HepG2 (cell line): Measurements from ENCODE around the gene CFAP97D1. TPM values are rescaled to one million over a fixed set of nuclear protein-coding genes. Genes with fewer than 3 reads are reported as not detected.

Experiments used
- CBX5 ChIP-seq: sonication (generic); formaldehyde crosslinking; IDR thresholded peaks from 2 replicates; pipeline ENCODE4 v1.4.0; 2020; ENCODE audit warnings: missing genetic modification reagents, borderline replicate concordance
- FLYWCH1 ChIP-seq: sonication (generic); formaldehyde crosslinking; IDR thresholded peaks from 2 replicates; pipeline ENCODE4 v1.8.1; 2023; ENCODE audit warnings: mild to moderate bottlenecking, missing genetic modification reagents
- HDAC1 ChIP-seq: sonication (generic); formaldehyde crosslinking; IDR thresholded peaks from 2 replicates; pipeline ENCODE4 v1.5.1; 2020; ENCODE audit warnings: mild to moderate bottlenecking, missing genetic modification reagents
- HNRNPK ChIP-seq: fragments of 200-400 bp; formaldehyde crosslinking; IDR thresholded peaks from 2 replicates; pipeline ENCODE4 v1.6.1; 2018; ENCODE audit warnings: low read length, low read depth, moderate library complexity, mild to moderate bottlenecking; ENCODE audit not compliant: poor library complexity, severe bottlenecking
- IKZF1 ChIP-seq: fragments of 450-650 bp; IDR thresholded peaks from 2 replicates; pipeline ENCODE4 v1.7.1; 2016
- NFE2 ChIP-seq: sonication (generic); formaldehyde crosslinking; IDR thresholded peaks from 2 replicates; pipeline ENCODE4 v1.4.0; 2020; ENCODE audit warnings: missing genetic modification reagents
- NFYC ChIP-seq: IDR thresholded peaks from 2 replicates; pipeline ENCODE4 v1.6.1; 2016; ENCODE audit warnings: missing genetic modification reagents, missing compliant biosample characterization
- RCOR2 ChIP-seq: IDR thresholded peaks from 2 replicates; pipeline ENCODE4 v1.6.1; 2016; ENCODE audit warnings: missing biosample characterization, missing genetic modification reagents
- REL ChIP-seq: sonication (generic); formaldehyde crosslinking; conservative IDR thresholded peaks from 2 replicates; pipeline ENCODE4 v1.8.0; 2022; ENCODE audit warnings: mild to moderate bottlenecking, missing genetic modification reagents, moderate library complexity
- SP1 ChIP-seq, 2 experiments: fragments of 450-650 bp in 1 of 2; sonication (generic) in 1 of 2; formaldehyde crosslinking in 1 of 2; IDR thresholded peaks; 2 replicates each; pipeline versions ENCODE4 v1.4.0 to v1.6.1; 2016 to 2020; ENCODE audit warnings: missing genetic modification reagents in 1 of 2
- SRSF1 ChIP-seq: fragments of 200-400 bp; formaldehyde crosslinking; optimal IDR thresholded peaks from 2 replicates; pipeline ENCODE3; 2017; ENCODE audit warnings: mild to moderate bottlenecking, low read depth, low read length, moderate library complexity
- THAP7 ChIP-seq: sonication (generic); formaldehyde crosslinking; IDR thresholded peaks from 2 replicates; pipeline ENCODE4 v1.8.1; 2023; ENCODE audit warnings: mild to moderate bottlenecking, missing genetic modification reagents
- YY1 ChIP-seq: IDR thresholded peaks from 2 replicates; pipeline ENCODE4 v1.6.1; 2011; ENCODE audit warnings: low read length, low read depth, moderate library complexity, mild to moderate bottlenecking; ENCODE audit not compliant: insufficient read depth, insufficient replicate concordance
- ZKSCAN5 ChIP-seq: sonication (generic); formaldehyde crosslinking; IDR thresholded peaks from 2 replicates; pipeline ENCODE4 v1.5.1; 2020; ENCODE audit warnings: mild to moderate bottlenecking, missing genetic modification reagents
- ZNF142 ChIP-seq: sonication (generic); formaldehyde crosslinking; IDR thresholded peaks from 2 replicates; pipeline ENCODE4 v1.4.0; 2020; ENCODE audit warnings: missing genetic modification reagents
- ZNF160 ChIP-seq: sonication (generic); formaldehyde crosslinking; IDR thresholded peaks from 2 replicates; pipeline ENCODE4 v1.8.0; 2022; ENCODE audit warnings: mild to moderate bottlenecking, inconsistent platforms, missing genetic modification reagents
- ZNF530 ChIP-seq: sonication (generic); formaldehyde crosslinking; IDR thresholded peaks from 2 replicates; pipeline ENCODE4 v1.5.0; 2020; ENCODE audit warnings: low read depth, mild to moderate bottlenecking, missing genetic modification reagents
- ZNF562 ChIP-seq: sonication (generic); formaldehyde crosslinking; IDR thresholded peaks from 2 replicates; pipeline ENCODE4 v1.8.0; 2022; ENCODE audit warnings: missing genetic modification reagents, borderline replicate concordance
- ZNF766 ChIP-seq: sonication (generic); formaldehyde crosslinking; IDR thresholded peaks from 2 replicates; pipeline ENCODE4 v1.5.0; 2020; ENCODE audit warnings: missing genetic modification reagents, borderline replicate concordance
- ZUFSP ChIP-seq: sonication (generic); formaldehyde crosslinking; IDR thresholded peaks from 2 replicates; pipeline ENCODE4 v1.9.0; 2021; ENCODE audit warnings: missing genetic modification reagents, mild to moderate bottlenecking, borderline replicate concordance
- polyA plus RNA-seq, 8 experiments: library from polyadenylated mRNA; depleted of rRNA in 3 of 8; stranded (reverse) in 7 of 8; unstranded in 1 of 8; fragments of >200 nt; fragmentation: Illumina TruSeq in 4 of 8; extraction: Trizol in 4 of 8; gene quantifications; 2 replicates each; pipeline versions ENCODE4 v1.2.1 to v1.2.3, GENCODE V29; 2011 to 2016; ENCODE audit warnings: low read depth in 4 of 8, missing spikeins in 1 of 8, mixed read lengths in 1 of 8; ENCODE audit not compliant: insufficient read depth in 1 of 8
- total RNA-seq, 5 experiments: library from RNA; depleted of rRNA; stranded (reverse); fragments of >200 nt; fragmentation: Illumina TruSeq; extraction: Trizol; gene quantifications; 2 replicates each; pipeline ENCODE4 v1.2.3, GENCODE V29; 2016; ENCODE audit warnings: low read depth in 1 of 5
- TF ChIP-seq, protein P1 (sequence below): IDR thresholded peaks from 2 replicates; pipeline ENCODE4 v1.6.1; 2016; ENCODE audit warnings: mild to moderate bottlenecking

CFAP97D1 gene
- total and polyA plus RNA-seq, 2 of the 13 experiments (the other 11 are each of a cell fraction or from before 2014, with no cell fraction given), result 0.02 TPM; not detected in 1

DNA sequence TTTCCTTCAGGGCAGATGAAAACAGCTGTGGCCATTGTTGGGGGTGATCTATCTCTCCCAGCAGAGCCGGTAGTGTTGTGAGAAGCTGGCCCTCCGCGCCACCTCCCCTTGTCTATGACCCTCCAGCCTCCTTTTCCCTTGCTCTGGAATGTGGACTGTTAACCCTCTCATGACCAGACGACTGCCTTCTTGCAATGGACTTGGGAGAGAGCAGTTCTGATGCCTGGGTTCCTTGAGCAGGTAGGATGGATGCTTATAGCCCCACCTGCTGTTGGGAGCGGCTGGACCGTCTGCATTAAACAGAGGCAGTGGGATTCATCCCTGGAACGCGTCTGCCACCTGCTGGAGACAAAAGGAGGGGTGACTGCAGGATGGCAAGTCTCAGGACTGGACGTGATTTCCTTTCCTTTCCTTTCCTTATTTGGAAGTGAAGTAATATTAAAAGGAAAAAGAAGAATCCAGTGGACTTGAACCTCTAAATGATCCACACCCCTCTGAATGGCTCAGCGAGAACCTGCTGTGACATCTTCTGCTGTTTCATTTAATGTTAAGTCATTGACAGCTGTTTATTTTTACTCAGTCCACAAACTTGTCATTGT is 19.9 kb upstream of the CFAP97D1 start (continued):
- TF ChIP-seq ZNF142 (no peak), ZNF160 (no peak), SRSF1 (no peak), ZUFSP (CRISPR knock-in tag) (no peak), IKZF1 (no peak), SP1 (IDR thresholded peaks at IDR 0.05) (no peak), SP1 (CRISPR knock-in tag; IDR thresholded peaks at IDR 0.05) (no peak), HNRNPK (no peak), ZKSCAN5 (no peak), ZNF562 (CRISPR knock-in tag) (no peak), NFE2 (no peak), CBX5 (CRISPR knock-in tag) (peak; percentile 67; the same call in 1 of the 2 replicates), RCOR2 (CRISPR knock-in tag) (no peak; the same call in 1 of the 2 replicates), FLYWCH1 (CRISPR knock-in tag) (no peak; the same call in 1 of the 2 replicates), HDAC1 (CRISPR knock-in tag) (no peak), REL (CRISPR knock-in tag) (no peak), THAP7 (0 out of 2 replicates have a peak, but pooled peaks have one; percentile 50), NFYC (CRISPR knock-in tag) (no peak), ZNF766 (no peak), ZNF530 (CRISPR knock-in tag) (no peak), YY1 (peak; percentile 75)
- TF ChIP-seq, protein P1, sequence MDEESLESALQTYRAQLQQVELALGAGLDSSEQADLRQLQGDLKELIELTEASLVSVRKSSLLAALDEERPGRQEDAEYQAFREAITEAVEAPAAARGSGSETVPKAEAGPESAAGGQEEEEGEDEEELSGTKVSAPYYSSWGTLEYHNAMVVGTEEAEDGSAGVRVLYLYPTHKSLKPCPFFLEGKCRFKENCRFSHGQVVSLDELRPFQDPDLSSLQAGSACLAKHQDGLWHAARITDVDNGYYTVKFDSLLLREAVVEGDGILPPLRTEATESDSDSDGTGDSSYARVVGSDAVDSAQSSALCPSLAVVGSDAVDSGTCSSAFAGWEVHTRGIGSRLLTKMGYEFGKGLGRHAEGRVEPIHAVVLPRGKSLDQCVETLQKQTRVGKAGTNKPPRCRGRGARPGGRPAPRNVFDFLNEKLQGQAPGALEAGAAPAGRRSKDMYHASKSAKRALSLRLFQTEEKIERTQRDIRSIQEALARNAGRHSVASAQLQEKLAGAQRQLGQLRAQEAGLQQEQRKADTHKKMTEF (CRISPR knock-in tag), result peak; percentile 61; the same call in 1 of the 2 replicates
